ENCODE measurements around the gene UROC1. TPM values are rescaled to one million over a fixed set of nuclear protein-coding genes. Genes with fewer than 3 reads are reported as not detected.

Gene UROC1
- total RNA-seq, 1 experiment from 2014 or later = not detected

- TF ChIP-seq EZH2 (IDR thresholded peaks at IDR 0.05; ENCODE audit: low read depth) (no peak), CTCF (conservative IDR thresholded peaks at IDR 0.05) (no peak)
- intact Hi-C loops (cut with micrococcal nuclease; ENCODE audit: unreplicated experiment) = no loop called here
- H3K27me3 ChIP-seq (ENCODE audit: insufficient read depth, low read depth) = no peaks in the 10 kb centered on the region
- H3K27ac ChIP-seq = no peak overlapping the region
- no peaks in the 10 kb centered on the region for H3F3A ChIP-seq (ENCODE audit: insufficient read depth, low read depth)
- no peaks in the 10 kb centered on the region for H3K9me2 ChIP-seq (ENCODE audit: insufficient read depth)
- ChIA-PET CTCF (no interaction called here), POLR2A (ENCODE audit: unreplicated experiment) (no interaction called here)
- peaks cover 10% of the 10 kb centered on the region for H3K4me1 ChIP-seq (replicated peaks; ENCODE audit: insufficient read depth)
- no peak overlapping the region for H2AFZ ChIP-seq
- no peak overlapping the region for H3K4me3 ChIP-seq
- H3K36me3 ChIP-seq (ENCODE audit: low read depth) = no peaks in the 10 kb centered on the region
- BruUV-seq (replicated peaks) = no TSS peak
- DNase-seq = no peak
- no peaks in the 10 kb centered on the region for H4K20me1 ChIP-seq (ENCODE audit: insufficient read depth)
- H3K9me3 ChIP-seq (ENCODE audit: insufficient read depth, low read depth) = no peaks in the 10 kb centered on the region
- H3K4me2 ChIP-seq = no peak overlapping the region
- H3K79me2 ChIP-seq (ENCODE audit: low read depth) = no peaks in the 10 kb centered on the region
Observed at GRCh38 chr3:126510308-126510910, 7.2 kb downstream of the UROC1 start.

DNA sequence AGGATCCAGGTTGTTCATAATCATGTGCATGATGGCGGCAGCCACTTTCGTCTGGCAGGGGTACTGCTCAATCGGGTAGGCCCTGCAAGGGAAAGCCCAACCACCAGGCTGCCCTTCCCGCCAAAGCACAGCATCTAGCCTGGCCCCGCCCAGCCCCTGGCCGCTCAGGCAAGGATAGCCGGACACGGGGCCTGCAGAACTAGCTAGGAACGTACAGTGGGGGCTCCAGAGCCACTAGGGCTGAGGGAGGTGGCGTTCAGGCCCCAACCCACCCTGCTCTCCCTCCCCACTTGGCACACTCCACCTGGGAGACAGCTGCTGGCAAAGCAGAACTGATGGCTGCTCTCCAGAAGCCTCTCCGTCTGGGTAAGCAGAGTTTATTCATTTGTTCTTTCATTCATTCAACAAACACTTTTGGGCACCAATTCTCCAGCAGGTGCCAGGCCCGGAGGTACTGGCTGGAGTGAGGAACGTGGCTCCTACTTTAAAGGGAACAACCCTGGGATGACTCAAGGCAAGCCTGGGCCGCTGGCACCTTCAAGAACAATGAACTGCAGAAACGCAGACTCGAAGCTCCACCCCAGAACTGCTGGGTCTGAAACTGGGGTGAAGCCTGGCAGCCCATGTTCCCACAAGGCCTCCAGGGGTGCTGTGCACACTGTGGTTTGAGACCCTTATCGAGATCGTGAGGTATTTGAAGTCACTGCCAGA is 7.8 kb downstream of the UROC1 start:
- POLR2A ChIA-PET (ENCODE audit: unreplicated experiment) = no interaction called here
- no peaks in the 10 kb centered on the region for H3K36me3 ChIP-seq (ENCODE audit: low read depth)
- H3K4me2 ChIP-seq = no peak overlapping the region
- H4K20me1 ChIP-seq (ENCODE audit: insufficient read depth) = no peaks in the 10 kb centered on the region
- no peak overlapping the region for H3K4me3 ChIP-seq
- no peaks in the 10 kb centered on the region for H3K79me2 ChIP-seq (ENCODE audit: low read depth)
- TF ChIP-seq EZH2 (IDR thresholded peaks at IDR 0.05; ENCODE audit: low read depth) (no peak), CTCF (conservative IDR thresholded peaks at IDR 0.05) (no peak)
- TSS peak; percentile 75 for BruUV-seq (replicated peaks)
- H3K27me3 ChIP-seq (ENCODE audit: insufficient read depth, low read depth) = peaks cover 4% of the 10 kb centered on the region; the same call in 1 of the 2 replicates
- no peak overlapping the region for H3K27ac ChIP-seq
- intact Hi-C loops (cut with micrococcal nuclease; ENCODE audit: unreplicated experiment) = no loop called here
- H3K9me2 ChIP-seq (ENCODE audit: insufficient read depth) = no peaks in the 10 kb centered on the region
- CTCF ChIA-PET = no interaction called here
- H3F3A ChIP-seq (ENCODE audit: insufficient read depth, low read depth) = no peaks in the 10 kb centered on the region
- no peak overlapping the region for H2AFZ ChIP-seq
- DNase-seq = peak in 1 of 2 experiments; percentile 58
- H3K4me1 ChIP-seq (replicated peaks; ENCODE audit: insufficient read depth) = peaks cover 10% of the 10 kb centered on the region
- no peaks in the 10 kb centered on the region for H3K9me3 ChIP-seq (ENCODE audit: insufficient read depth, low read depth)

- H3F3A ChIP-seq (ENCODE audit: insufficient read depth, low read depth) = no peaks in the 10 kb centered on the region
- no peaks in the 10 kb centered on the region for H4K20me1 ChIP-seq (ENCODE audit: insufficient read depth)
- no peaks in the 10 kb centered on the region for H3K9me2 ChIP-seq (ENCODE audit: insufficient read depth)
- intact Hi-C loops (cut with micrococcal nuclease; ENCODE audit: unreplicated experiment) = no loop called here
- peak; percentile 65 to 78 for DNase-seq
- TF ChIP-seq CTCF (conservative IDR thresholded peaks at IDR 0.05) = no peak
- TF ChIP-seq EZH2 (IDR thresholded peaks at IDR 0.05; ENCODE audit: low read depth) = no peak
- no TSS peak for BruUV-seq (replicated peaks)
- no peaks in the 10 kb centered on the region for H3K9me3 ChIP-seq (ENCODE audit: insufficient read depth, low read depth)
- H2AFZ ChIP-seq = no peak overlapping the region
- H3K4me3 ChIP-seq = no peak overlapping the region
- H3K27ac ChIP-seq = no peak overlapping the region
- H3K79me2 ChIP-seq (ENCODE audit: low read depth) = no peaks in the 10 kb centered on the region
- H3K36me3 ChIP-seq (ENCODE audit: low read depth) = no peaks in the 10 kb centered on the region
- peaks cover 10% of the 10 kb centered on the region for H3K4me1 ChIP-seq (replicated peaks; ENCODE audit: insufficient read depth)
- ChIA-PET CTCF (no interaction called here), POLR2A (ENCODE audit: unreplicated experiment) (no interaction called here)
- peak overlapping the region; percentile 26; the same call in 1 of the 2 replicates for H3K4me2 ChIP-seq
- peaks cover 14% of the 10 kb centered on the region; the same call in 1 of the 2 replicates for H3K27me3 ChIP-seq (ENCODE audit: insufficient read depth, low read depth)
Observed at GRCh38 chr3:126508564-126508964, 9.0 kb downstream of the UROC1 start.

Data from PC-9 (cell line).